Neural cell (in vitro differentiated cells): ENCODE data around the gene CLSTN2.

Experiments
- EP300 ChIP-seq: fragments of 450-650 bp; conservative IDR thresholded peaks from 2 replicates; pipeline ENCODE4 v1.6.1; 2014; ENCODE audit warnings: antibody characterized with exemption, mild to moderate bottlenecking, moderate library complexity; ENCODE audit not compliant: poor library complexity, severe bottlenecking
- EZH2 ChIP-seq: fragments of 200-600, 300-800 bp; shearing (Covaris generic), sonication (generic); IDR thresholded peaks from 2 replicates; pipeline ENCODE4 v1.6.1; 2014; ENCODE audit warnings: antibody characterized with exemption, low read length, borderline replicate concordance, mild to moderate bottlenecking; ENCODE audit not compliant: insufficient read depth, poor library complexity, severe bottlenecking
- POLR2AphosphoS5 ChIP-seq: IDR thresholded peaks from 2 replicates; pipeline ENCODE4 v1.6.1; 2012
- RAD21 ChIP-seq: fragments of 450-650 bp; conservative IDR thresholded peaks from 2 replicates; pipeline ENCODE4 v1.6.1; 2014; ENCODE audit warnings: antibody characterized with exemption, mild to moderate bottlenecking, moderate library complexity
- SMC3 ChIP-seq: fragments of 450-650 bp; conservative IDR thresholded peaks from 2 replicates; pipeline ENCODE4 v1.6.1; 2014; ENCODE audit warnings: antibody characterized with exemption, mild to moderate bottlenecking, moderate library complexity; ENCODE audit not compliant: poor library complexity
- TAF1 ChIP-seq: IDR thresholded peaks from 2 replicates; pipeline ENCODE4 v1.6.1; 2012; ENCODE audit warnings: low read depth
- TF ChIP-seq, protein P1 (sequence below): fragments of 450-650 bp; IDR thresholded peaks from 2 replicates; pipeline ENCODE4 v1.5.1; 2014; ENCODE audit warnings: antibody characterized with exemption, mild to moderate bottlenecking, moderate library complexity; ENCODE audit not compliant: poor library complexity, severe bottlenecking

DNA sequence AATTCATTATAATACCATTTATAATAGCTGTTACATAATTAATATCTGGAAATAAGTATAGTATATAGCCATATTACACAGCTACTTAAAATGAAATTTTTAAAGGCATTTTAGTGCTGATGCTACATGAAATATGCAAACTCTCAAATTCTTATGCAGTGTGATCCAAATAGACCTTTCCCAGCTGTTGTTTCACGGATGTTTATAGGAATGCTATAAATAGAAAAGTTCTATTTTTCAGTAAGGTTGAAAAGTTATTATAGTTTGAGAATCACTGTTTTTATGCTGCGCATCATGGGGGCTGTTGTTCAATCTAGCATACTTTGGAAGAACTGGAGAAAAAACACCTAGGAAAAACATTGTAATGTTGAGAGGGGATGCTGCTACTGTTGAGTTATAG lies 595.1 kb downstream of the CLSTN2 start:
- TF ChIP-seq EP300 (no peak), EZH2 (no peak), TAF1 (no peak), RAD21 (no peak), POLR2AphosphoS5 (no peak), SMC3 (no peak)
- TF ChIP-seq, protein P1, sequence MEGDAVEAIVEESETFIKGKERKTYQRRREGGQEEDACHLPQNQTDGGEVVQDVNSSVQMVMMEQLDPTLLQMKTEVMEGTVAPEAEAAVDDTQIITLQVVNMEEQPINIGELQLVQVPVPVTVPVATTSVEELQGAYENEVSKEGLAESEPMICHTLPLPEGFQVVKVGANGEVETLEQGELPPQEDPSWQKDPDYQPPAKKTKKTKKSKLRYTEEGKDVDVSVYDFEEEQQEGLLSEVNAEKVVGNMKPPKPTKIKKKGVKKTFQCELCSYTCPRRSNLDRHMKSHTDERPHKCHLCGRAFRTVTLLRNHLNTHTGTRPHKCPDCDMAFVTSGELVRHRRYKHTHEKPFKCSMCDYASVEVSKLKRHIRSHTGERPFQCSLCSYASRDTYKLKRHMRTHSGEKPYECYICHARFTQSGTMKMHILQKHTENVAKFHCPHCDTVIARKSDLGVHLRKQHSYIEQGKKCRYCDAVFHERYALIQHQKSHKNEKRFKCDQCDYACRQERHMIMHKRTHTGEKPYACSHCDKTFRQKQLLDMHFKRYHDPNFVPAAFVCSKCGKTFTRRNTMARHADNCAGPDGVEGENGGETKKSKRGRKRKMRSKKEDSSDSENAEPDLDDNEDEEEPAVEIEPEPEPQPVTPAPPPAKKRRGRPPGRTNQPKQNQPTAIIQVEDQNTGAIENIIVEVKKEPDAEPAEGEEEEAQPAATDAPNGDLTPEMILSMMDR = no peak
